Measurements from ENCODE around the gene NAT9. TPM values are rescaled to one million over a fixed set of nuclear protein-coding genes. Genes with fewer than 3 reads are reported as not detected.

Gene NAT9
- total RNA-seq, 4 donors from 2014 or later, result 12.4 to 20.0 (median 18.3) TPM

DNA sequence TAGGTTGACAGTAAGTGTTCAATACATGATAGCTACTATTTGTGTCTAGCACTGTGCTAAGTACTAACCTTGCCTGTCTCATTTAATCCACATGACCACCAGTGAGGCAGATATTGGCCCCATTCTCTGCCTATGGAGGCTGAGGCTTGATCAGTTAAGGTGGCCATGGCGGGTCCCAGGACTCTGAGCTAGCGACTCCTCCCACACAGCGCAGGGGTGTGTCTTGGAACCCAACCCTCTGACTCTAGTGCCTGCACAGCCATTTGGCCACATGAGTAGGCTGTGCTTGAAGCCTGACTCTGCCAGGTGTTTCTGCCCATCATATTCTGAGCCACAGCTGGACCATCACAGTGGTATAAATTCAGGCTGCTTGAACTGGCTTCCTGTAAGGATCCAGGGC lies 21.3 kb downstream of the NAT9 start:
- TF ChIP-seq, protein P1, sequence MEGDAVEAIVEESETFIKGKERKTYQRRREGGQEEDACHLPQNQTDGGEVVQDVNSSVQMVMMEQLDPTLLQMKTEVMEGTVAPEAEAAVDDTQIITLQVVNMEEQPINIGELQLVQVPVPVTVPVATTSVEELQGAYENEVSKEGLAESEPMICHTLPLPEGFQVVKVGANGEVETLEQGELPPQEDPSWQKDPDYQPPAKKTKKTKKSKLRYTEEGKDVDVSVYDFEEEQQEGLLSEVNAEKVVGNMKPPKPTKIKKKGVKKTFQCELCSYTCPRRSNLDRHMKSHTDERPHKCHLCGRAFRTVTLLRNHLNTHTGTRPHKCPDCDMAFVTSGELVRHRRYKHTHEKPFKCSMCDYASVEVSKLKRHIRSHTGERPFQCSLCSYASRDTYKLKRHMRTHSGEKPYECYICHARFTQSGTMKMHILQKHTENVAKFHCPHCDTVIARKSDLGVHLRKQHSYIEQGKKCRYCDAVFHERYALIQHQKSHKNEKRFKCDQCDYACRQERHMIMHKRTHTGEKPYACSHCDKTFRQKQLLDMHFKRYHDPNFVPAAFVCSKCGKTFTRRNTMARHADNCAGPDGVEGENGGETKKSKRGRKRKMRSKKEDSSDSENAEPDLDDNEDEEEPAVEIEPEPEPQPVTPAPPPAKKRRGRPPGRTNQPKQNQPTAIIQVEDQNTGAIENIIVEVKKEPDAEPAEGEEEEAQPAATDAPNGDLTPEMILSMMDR (IDR thresholded peaks at IDR 0.05; ENCODE audit: low read depth), result no peak

DNA sequence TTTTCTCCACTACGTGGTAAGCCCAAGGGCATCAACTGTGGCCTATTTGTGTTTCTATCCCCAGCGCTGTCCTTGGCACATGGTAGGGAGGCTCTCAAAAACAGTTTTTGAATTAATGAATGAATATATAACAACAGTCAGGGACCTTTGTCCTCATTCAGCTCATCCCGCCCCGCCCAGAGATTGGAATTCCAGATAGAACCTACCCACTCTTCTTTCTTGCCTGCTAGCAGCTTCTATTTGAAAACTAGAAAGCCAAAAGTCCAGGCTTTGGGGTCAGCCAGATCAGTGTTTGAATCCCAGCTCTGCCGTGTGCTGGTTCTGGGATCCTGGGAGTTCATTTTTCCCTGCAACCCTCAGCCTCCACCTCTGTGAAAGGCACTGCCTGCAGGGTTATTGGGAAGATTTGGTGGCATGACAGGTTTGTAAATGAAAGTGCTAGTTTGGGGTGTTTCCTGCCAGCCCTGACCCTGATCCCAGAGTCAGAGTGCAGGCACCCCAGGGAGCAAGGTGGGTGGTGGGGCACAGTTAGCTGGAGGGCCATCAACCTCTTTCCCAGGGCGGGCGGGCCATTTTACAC lies 23.2 kb downstream of the NAT9 start:
- TF ChIP-seq, protein P1 (IDR thresholded peaks at IDR 0.05; ENCODE audit: low read depth), result no peak

DNA sequence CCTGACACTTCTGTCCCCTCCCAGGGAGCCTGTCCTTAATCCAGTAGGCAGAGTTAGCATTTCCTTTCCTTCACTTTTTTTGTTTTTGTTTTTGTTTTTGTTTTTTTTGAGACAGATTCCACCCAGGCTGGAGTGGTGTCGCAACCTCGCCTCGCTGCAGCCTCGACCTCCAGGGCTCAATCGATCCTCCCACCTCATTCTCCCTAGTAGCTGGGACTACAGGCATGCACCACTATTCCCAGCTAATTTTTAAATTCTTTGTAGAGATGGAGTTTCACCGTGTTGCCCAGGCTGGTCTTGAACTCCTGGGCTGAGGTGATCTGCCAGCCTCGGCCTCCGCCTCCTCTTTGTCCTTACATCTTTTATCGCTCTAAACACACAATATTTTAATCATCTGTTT lies 23.7 kb downstream of the NAT9 start:
- TF ChIP-seq, protein P1 (IDR thresholded peaks at IDR 0.05; ENCODE audit: low read depth), result no peak

DNA sequence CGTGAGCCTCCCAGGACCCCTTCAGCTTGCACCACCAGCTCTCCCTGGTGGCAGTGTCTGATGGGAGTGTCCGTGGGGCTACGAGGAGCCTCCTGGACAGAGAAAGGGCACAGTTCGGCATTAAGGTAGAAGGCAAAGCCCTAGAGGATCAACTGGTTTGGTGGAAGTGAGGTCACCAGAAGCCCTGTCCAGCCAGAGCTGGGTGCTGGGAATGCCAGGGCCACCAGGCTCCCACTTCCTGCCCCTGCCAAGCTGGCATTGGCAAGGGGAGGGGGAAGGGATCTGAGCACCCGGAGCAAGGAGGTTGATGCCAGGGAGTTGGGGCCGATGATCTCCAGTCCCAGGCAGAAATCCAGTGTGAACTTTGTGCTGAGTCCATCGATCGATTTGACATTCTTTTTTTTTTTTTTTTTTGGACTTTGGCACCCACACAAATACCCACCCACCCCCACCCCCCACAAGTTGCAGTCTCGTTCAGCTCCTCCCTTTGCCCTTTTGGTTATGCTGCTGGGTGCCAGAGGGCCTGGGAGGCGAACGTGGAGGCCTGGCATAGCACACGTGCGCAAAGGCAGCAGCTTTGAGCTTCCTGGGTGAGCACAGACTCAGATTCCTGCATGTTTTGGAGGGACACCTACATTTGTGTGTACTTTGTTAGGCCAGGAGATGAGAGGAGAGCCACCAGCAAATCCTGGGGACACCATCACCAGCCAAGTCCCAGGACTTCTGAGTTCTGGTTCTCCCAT lies 25.6 kb downstream of the NAT9 start:
- TF ChIP-seq, protein P1 (IDR thresholded peaks at IDR 0.05; ENCODE audit: low read depth), result no peak

DNA sequence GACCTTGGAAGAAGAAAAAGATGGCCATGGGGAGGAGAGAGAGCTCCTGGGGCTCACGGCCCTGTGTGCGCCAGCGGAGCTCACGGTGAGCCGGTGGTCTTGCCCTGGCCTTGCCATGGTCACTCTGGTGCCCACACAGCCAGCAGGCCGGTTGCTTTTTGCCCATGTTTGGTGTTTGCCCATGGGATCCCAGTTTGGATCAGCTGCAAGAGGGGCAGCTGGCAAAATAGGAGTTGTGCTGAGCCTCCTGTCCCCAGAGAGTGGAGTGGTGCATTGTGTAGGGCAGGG lies 26.2 kb downstream of the NAT9 start:
- TF ChIP-seq, protein P1 (IDR thresholded peaks at IDR 0.05; ENCODE audit: low read depth), result no peak

DNA sequence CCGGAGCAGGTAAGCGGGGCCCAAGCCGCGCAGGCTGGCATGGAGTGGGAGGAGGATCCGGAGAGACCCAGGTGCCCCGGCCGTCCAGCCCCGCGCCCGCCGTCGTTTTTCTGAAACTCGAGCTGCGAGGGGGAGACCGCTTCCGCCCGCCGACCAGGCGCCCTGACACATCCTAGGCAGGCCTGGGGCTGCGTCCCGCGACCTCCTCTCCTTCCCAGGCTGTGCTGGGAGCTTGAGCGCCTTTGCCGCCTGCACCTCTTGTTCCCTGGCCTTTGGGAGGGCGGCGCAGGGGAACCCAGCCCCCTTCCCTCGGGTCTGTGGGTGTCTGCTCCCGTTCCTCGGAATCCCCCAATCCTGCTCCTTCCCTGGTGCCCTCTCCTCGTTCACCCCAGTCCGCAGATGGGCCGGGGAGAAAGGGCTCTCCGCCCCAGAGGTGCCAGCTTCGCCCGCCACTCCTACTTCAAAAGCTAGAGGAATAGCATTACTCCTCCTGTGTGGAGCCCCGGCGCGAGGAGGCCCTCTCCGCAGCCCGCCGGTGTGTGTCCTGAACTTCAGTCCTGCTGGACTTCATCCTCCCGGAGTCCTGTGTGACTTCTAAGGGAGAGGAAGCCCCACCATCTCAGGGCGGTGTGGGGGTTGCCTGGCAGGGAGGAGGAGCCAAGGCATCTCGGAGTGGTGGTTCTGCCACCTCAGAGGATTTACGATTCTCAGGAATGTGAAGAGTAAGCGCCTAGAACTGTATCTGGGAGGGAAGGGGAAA lies 26.7 kb downstream of the NAT9 start:
- TF ChIP-seq, protein P1 (IDR thresholded peaks at IDR 0.05; ENCODE audit: low read depth), result no peak

DNA sequence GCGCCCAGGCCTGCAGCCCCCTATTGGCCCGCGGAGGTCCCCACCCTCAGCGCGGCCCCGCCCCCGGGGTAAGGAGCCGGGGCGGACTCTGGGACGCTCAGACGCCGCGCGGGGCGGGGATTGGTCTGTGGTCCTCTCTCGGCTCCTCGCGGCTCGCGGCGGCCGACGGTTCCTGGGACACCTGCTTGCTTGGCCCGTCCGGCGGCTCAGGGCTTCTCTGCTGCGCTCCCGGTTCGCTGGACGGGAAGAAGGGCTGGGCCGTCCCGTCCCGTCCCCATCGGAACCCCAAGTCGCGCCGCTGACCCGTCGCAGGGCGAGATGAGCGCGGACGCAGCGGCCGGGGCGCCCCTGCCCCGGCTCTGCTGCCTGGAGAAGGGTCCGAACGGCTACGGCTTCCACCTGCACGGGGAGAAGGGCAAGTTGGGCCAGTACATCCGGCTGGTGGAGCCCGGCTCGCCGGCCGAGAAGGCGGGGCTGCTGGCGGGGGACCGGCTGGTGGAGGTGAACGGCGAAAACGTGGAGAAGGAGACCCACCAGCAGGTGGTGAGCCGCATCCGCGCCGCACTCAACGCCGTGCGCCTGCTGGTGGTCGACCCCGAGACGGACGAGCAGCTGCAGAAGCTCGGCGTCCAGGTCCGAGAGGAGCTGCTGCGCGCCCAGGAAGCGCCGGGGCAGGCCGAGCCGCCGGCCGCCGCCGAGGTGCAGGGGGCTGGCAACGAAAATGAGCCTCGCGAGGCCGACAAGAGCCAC lies 27.4 kb downstream of the NAT9 start, which contains the start of gene NHERF1:
TSS of gene NHERF1 (plus strand) at position 100 of the 750 bp plus-strand sequence. CDS start at position 319, 219 bp downstream.
- TF ChIP-seq, protein P1 (IDR thresholded peaks at IDR 0.05; ENCODE audit: low read depth), result no peak

All from subcutaneous adipose tissue (tissue), 4 donors.